CD14-positive monocyte (primary cell): ENCODE results near the gene SELENOI. TPM values are rescaled to one million over a fixed set of nuclear protein-coding genes. Genes with fewer than 3 reads are reported as not detected.

ENCODE experiments used
- DNase-seq, 3 donors: peaks; one replicate each; pipeline ENCODE4 v3.0.0-alpha.2; 2011 to 2022
- H2AFZ ChIP-seq: 2 replicates; pipeline ENCODE4 v1.6.0; 2012; ENCODE audit warnings: mild to moderate bottlenecking, low read depth, low read length, inconsistent platforms; ENCODE audit not compliant: insufficient read depth, poor library complexity, severe bottlenecking
- H3K27ac ChIP-seq, 2 donors: 1 replicate in 1 of 2; 2 replicates in 1 of 2; pipeline ENCODE4 v1.5.1; 2012 to 2013; ENCODE audit warnings: low read length in 2 of 2, control low read depth in 1 of 2, inconsistent platforms in 1 of 2, low read depth in 1 of 2, mild to moderate bottlenecking in 1 of 2
- H3K27me3 ChIP-seq, 2 donors: one replicate each; pipeline versions ENCODE4 v1.6.0 to v1.6.1; 2011 to 2013; ENCODE audit warnings: low read length in 2 of 2; ENCODE audit not compliant: control insufficient read depth in 2 of 2, insufficient read depth in 2 of 2
- H3K36me3 ChIP-seq, 2 donors: replicated peaks in 1 of 2; 1 replicate in 1 of 2; 2 replicates in 1 of 2; pipeline versions ENCODE4 v1.5.1 to v1.6.1; 2012 to 2013; ENCODE audit warnings: low read length in 2 of 2, control low read depth in 1 of 2, inconsistent platforms in 1 of 2, mild to moderate bottlenecking in 1 of 2; ENCODE audit not compliant: insufficient read depth in 2 of 2, control insufficient read depth in 1 of 2
- H3K4me1 ChIP-seq, 2 donors: 1 replicate in 1 of 2; 2 replicates in 1 of 2; pipeline versions ENCODE4 v1.5.1 to v1.6.1; 2012 to 2013; ENCODE audit warnings: low read length in 2 of 2, control low read depth in 1 of 2, inconsistent platforms in 1 of 2, mild to moderate bottlenecking in 1 of 2, moderate library complexity in 1 of 2; ENCODE audit not compliant: insufficient read depth in 2 of 2, control insufficient read depth in 1 of 2
- H3K4me2 ChIP-seq: replicated peaks from 2 replicates; pipeline ENCODE3; 2012; ENCODE audit warnings: low read length, moderate library complexity, mild to moderate bottlenecking; ENCODE audit not compliant: poor library complexity, severe bottlenecking; ENCODE audit errors: extremely low read depth
- H3K4me3 ChIP-seq, 3 experiments: fragments of 200-600 bp in 1 of 3; sonication (generic) in 1 of 3; replicated peaks in 1 of 3; 1 replicate in 2 of 3; 2 replicates in 1 of 3; pipeline ENCODE4 v1.5.1; 2011 to 2013; ENCODE audit warnings: low read length in 3 of 3, mild to moderate bottlenecking in 3 of 3, control low read depth in 2 of 3, low read depth in 2 of 3, inconsistent platforms in 1 of 3, moderate library complexity in 1 of 3
- H3K79me2 ChIP-seq: 2 replicates; pipeline ENCODE4 v1.6.0; 2012; ENCODE audit warnings: mild to moderate bottlenecking, control low read depth, inconsistent platforms, low read length, moderate library complexity; ENCODE audit not compliant: insufficient read depth
- H3K9ac ChIP-seq: 2 replicates; pipeline ENCODE4 v1.6.0; 2017; ENCODE audit warnings: low read length, mild to moderate bottlenecking; ENCODE audit not compliant: insufficient read depth, poor library complexity, severe bottlenecking
- H3K9me3 ChIP-seq, 2 donors: replicated peaks in 1 of 2; 1 replicate in 1 of 2; 2 replicates in 1 of 2; pipeline versions ENCODE4 v1.5.1 to v1.6.1; 2012 to 2013; ENCODE audit warnings: low read length in 2 of 2, control low read depth in 1 of 2; ENCODE audit not compliant: control insufficient read depth in 1 of 2, insufficient read depth in 1 of 2
- H4K20me1 ChIP-seq: 2 replicates; pipeline ENCODE4 v1.6.0; 2012; ENCODE audit warnings: mild to moderate bottlenecking, low read length, control low read depth, moderate library complexity; ENCODE audit not compliant: insufficient read depth
- H3K27ac Mint-ChIP-seq, 7 donors: one replicate each; pipeline ENCODE4 v1.8.0; 2020; ENCODE audit warnings: mild to moderate bottlenecking in 7 of 7, mixed read lengths in 7 of 7, moderate library complexity in 6 of 7, inconsistent platforms in 2 of 7
- H3K27me3 Mint-ChIP-seq, 3 donors: one replicate each; pipeline ENCODE4 v1.8.0; 2021 to 2022; ENCODE audit warnings: low read depth in 3 of 3, mild to moderate bottlenecking in 3 of 3, mixed read lengths in 3 of 3, moderate library complexity in 3 of 3, inconsistent platforms in 1 of 3
- H3K36me3 Mint-ChIP-seq, 2 donors: one replicate each; pipeline ENCODE4 v1.8.0; 2020; ENCODE audit warnings: mixed read lengths in 2 of 2, inconsistent platforms in 1 of 2, mild to moderate bottlenecking in 1 of 2
- H3K4me1 Mint-ChIP-seq: one replicate; pipeline ENCODE4 v1.8.0; 2020; ENCODE audit warnings: mild to moderate bottlenecking, mixed read lengths
- H3K4me3 Mint-ChIP-seq, 2 donors: one replicate each; pipeline ENCODE4 v1.8.0; 2020; ENCODE audit warnings: mild to moderate bottlenecking in 2 of 2, mixed read lengths in 2 of 2, moderate library complexity in 1 of 2
- H3K9me3 Mint-ChIP-seq, 7 donors: one replicate each; pipeline ENCODE4 v1.8.0; 2020 to 2022; ENCODE audit warnings: mixed read lengths in 7 of 7, mild to moderate bottlenecking in 6 of 7, moderate library complexity in 6 of 7, inconsistent platforms in 2 of 7
- WGBS: methylation state at CpG from one replicate; pipeline ENCODE4 v1.1.5; 2013; ENCODE audit warnings: missing lambda C conversion rate; ENCODE audit not compliant: insufficient coverage; 5-methylcytosine and 5-hydroxymethylcytosine counted together
- intact Hi-C, 2 donors: fragments of 100-400 bp; cut with micrococcal nuclease; formaldehyde crosslinking; loops; one replicate each; pipeline versions ENCODE4 v1.15.0 to v1.15.1; 2023
- polyA plus RNA-seq, 3 donors: library from polyadenylated mRNA; depleted of rRNA in 1 of 3; unstranded in 2 of 3; stranded (reverse) in 1 of 3; fragments of 300-500 nt in 2 of 3; fragments of >200 nt in 1 of 3; fragmentation: Illumina TruSeq in 2 of 3; gene quantifications; 1 replicate in 2 of 3; 2 replicates in 1 of 3; pipeline ENCODE4 v1.2.3, GENCODE V29; 2012 to 2021
- TF ChIP-seq, protein P1 (sequence below): fragments of 200-600 bp; IDR thresholded peaks from one replicate; pipeline ENCODE4 v1.8.0; 2022; ENCODE audit warnings: antibody characterized with exemption, mild to moderate bottlenecking

The SELENOI gene
- polyA plus RNA-seq, 3 donors = 2.3 to 3.2 (median 2.5) TPM

DNA sequence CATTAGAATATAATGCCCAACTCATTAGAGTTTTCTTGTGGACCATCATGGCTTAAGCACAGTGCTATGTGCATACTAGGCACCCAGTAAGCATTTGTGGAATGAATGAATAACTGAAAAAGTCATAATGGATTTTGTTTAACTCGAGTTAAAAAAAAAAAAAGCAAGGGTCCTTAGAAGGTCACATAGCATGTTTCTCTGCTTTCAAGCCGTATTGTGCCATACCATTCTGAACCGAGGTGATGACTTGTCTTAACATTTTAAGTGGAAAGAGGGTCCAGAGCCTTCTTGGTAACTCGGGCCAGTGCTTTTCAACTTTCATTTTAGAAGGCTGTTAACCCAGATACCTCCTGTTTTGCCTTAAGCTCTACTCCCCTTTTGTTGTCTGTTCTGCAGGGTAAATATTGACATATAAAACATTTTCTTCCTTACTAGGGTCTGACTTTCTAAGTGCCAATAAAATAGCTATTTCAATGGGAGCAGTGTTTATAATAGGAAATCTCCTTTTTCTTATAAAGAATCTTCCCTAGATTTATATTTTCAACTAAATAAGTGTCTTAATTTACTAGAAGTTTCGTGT is 1.4 kb downstream of the SELENOI start:
- no peak for DNase-seq
- intact Hi-C loops = loop anchor here (2.0 to 10.0 kb wide), 3 partner anchors 103 to 417 kb away; partner anchors contain the start of genes HADHA (in 2 of the 2), HADHB (in 2 of the 2) and SLC35F6 (in 1 of the 2)
- Histone ChIP-seq H3K9ac (peak overlapping the region; percentile 69), H3K36me3 (peaks cover 0 to 9% of the 10 kb centered on the region in 2 donors), H2AFZ (peak overlapping the region; percentile 79), H3K9me3 (no peaks in the 10 kb centered on the region), H3K27me3 (no peaks in the 10 kb centered on the region), H3K4me3 (peak overlapping the region; percentile 74 to 78 (median 74)), H3K4me1 (peaks cover 18 to 23% of the 10 kb centered on the region in 2 donors), H3K79me2 (peaks cover 75% of the 10 kb centered on the region), H3K4me2 (peak overlapping the region; percentile 94), H3K27ac (peak overlapping the region; percentile 82 to 90), H4K20me1 (peaks cover 9% of the 10 kb centered on the region)
- Mint-ChIP-seq H3K4me3 (peak overlapping the region; percentile 98 to 100), H3K27ac (peak overlapping the region; percentile 94 to 100 (median 96)), H3K27me3 (no peaks in the 10 kb centered on the region), H3K9me3 (no peaks in the 10 kb centered on the region), H3K36me3 (peaks cover 0 to 4% of the 10 kb centered on the region in 2 donors), H3K4me1 (peaks cover 28% of the 10 kb centered on the region)
- WGBS = 45% methylated on average over 4 of the region's 5 CpGs
- TF ChIP-seq, protein P1, sequence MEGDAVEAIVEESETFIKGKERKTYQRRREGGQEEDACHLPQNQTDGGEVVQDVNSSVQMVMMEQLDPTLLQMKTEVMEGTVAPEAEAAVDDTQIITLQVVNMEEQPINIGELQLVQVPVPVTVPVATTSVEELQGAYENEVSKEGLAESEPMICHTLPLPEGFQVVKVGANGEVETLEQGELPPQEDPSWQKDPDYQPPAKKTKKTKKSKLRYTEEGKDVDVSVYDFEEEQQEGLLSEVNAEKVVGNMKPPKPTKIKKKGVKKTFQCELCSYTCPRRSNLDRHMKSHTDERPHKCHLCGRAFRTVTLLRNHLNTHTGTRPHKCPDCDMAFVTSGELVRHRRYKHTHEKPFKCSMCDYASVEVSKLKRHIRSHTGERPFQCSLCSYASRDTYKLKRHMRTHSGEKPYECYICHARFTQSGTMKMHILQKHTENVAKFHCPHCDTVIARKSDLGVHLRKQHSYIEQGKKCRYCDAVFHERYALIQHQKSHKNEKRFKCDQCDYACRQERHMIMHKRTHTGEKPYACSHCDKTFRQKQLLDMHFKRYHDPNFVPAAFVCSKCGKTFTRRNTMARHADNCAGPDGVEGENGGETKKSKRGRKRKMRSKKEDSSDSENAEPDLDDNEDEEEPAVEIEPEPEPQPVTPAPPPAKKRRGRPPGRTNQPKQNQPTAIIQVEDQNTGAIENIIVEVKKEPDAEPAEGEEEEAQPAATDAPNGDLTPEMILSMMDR = no peak

DNA sequence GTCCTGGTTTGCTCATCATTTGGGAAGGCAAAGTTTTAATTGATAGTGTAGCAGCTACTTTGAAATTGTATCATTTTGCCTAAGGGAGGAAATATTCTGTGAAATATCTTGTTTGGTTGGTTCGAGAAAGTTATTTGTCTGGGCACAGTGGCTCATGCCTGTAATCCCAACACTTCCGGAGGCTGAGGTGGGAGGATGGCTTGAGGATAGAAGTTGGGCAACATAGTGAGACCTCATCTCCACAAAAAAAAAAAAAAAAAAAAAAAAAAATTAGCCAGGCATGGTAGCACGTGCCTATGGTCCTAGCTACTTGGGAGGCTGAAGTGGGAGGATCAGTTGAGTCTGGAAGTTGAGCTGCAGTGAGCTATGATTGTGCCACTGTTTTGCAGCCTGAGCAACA is 3.7 kb downstream of the SELENOI start:
- Histone ChIP-seq H3K36me3 (peaks cover 0 to 18% of the 10 kb centered on the region in 2 donors), H3K27ac (no peak overlapping the region), H2AFZ (no peak overlapping the region), H3K79me2 (peaks cover 89% of the 10 kb centered on the region), H3K27me3 (no peaks in the 10 kb centered on the region), H3K4me2 (no peak overlapping the region), H3K9me3 (no peaks in the 10 kb centered on the region), H3K4me1 (peaks cover 14 to 18% of the 10 kb centered on the region in 2 donors), H3K9ac (no peak overlapping the region), H3K4me3 (no peak overlapping the region), H4K20me1 (peaks cover 20% of the 10 kb centered on the region)
- H3K9me3 Mint-ChIP-seq = no peaks in the 10 kb centered on the region
- no CpG with 5 or more reads among the region's 3 CpGs for WGBS
- H3K4me1 Mint-ChIP-seq = peaks cover 24% of the 10 kb centered on the region
- no peaks in the 10 kb centered on the region for H3K27me3 Mint-ChIP-seq
- intact Hi-C loops = loop anchor here in 1 of 2 donors (5.0 to 10.0 kb wide), 2 partner anchors 107 to 415 kb away; partner anchors contain the start of genes HADHA, HADHB and SLC35F6
- no peak overlapping the region for H3K4me3 Mint-ChIP-seq
- peaks cover 5 to 8% of the 10 kb centered on the region in 2 donors for H3K36me3 Mint-ChIP-seq
- no peak for DNase-seq
- TF ChIP-seq, protein P1 = no peak
- peak overlapping the region in 1 of 7 donors; percentile 82 for H3K27ac Mint-ChIP-seq
